Measurements from ENCODE around the gene CPOX.

Gene CPOX

DNA sequence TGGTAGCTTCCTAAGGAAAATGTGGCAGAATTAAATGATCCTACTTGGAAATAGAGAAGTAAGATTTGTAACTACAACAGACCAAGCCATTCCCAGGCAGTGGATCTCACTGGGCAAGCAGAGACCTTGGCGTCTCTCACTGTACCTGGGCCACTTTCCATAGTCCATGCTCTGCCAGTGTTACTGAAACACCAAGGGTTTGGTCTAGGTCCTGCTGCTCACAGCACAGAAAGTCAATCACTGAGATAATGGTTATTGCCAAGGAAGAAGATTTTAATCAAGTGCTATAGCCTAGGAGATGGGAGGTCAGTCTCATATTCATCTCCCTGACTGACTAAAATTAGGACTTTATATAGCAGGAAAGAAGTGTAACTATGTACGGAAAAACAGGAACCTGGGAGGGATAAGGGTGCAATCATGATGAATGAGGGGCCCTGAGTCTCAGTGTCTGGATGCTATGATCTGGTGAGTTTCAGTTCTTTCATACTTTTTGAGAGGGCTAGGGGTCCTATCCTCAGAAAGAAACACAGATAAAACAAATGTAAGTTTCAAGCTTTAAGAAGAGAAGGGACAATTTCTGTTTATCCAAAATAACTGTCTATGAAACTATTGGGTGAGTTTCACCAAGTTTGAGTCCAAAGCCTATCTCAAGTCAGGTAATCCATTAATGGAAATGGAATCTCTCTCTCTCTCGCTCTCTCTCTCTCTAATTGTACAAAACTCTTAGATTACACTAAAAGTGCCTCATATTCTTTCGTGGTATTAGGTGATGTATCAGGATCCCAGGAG lies 41.0 kb downstream of the CPOX start:
- WGBS, 2 donors (ENCODE audit: extremely low coverage in 2 of 2, insufficient read length in 2 of 2, insufficient replicate concordance in 1 of 2) = no CpG with 5 or more reads among the region's 4 CpGs
- no peak overlapping the region for H2AFZ ChIP-seq (ENCODE audit: low read length)

GRCh38 chr3:98551754-98552153 lies 41.7 kb downstream of the CPOX start:
- H2BK12ac ChIP-seq (ENCODE audit: low read length) = no peak overlapping the region
- H2BK5ac ChIP-seq (ENCODE audit: low read length) = no peak overlapping the region
- no peaks in the 10 kb centered on the region for H3K36me3 ChIP-seq (replicated peaks in 1 of 2; ENCODE audit: control insufficient read depth in 2 of 2, insufficient read depth in 2 of 2, low read length in 2 of 2)
- H2AFZ ChIP-seq (ENCODE audit: low read length) = no peak overlapping the region
- no peak overlapping the region for H4K8ac ChIP-seq (ENCODE audit: low read depth, low read length)
- no peaks in the 10 kb centered on the region for H3K4me1 ChIP-seq (ENCODE audit: control insufficient read depth in 2 of 2, insufficient read depth in 1 of 2, low read depth in 1 of 2, low read length in 2 of 2)
- H3K14ac ChIP-seq (ENCODE audit: low read length) = no peak overlapping the region
- no peak overlapping the region for H3K23ac ChIP-seq (ENCODE audit: low read depth, low read length, poor library complexity)
- no peak overlapping the region for H3K9ac ChIP-seq (ENCODE audit: low read depth, low read length, poor library complexity)
- no CpG with 5 or more reads among the region's 3 CpGs for WGBS, 2 donors (ENCODE audit: extremely low coverage in 2 of 2, insufficient read length in 2 of 2, insufficient replicate concordance in 1 of 2)
- no peak overlapping the region for H2BK120ac ChIP-seq (ENCODE audit: low read depth, low read length)
- H3K79me1 ChIP-seq (ENCODE audit: low read depth, low read length) = no peaks in the 10 kb centered on the region
- no peaks in the 10 kb centered on the region for H3K27me3 ChIP-seq (ENCODE audit: control insufficient read depth in 3 of 3, insufficient read depth in 3 of 3, low read depth in 1 of 3, low read length in 3 of 3)
- H3K18ac ChIP-seq (ENCODE audit: low read length) = no peak overlapping the region
- no peaks in the 10 kb centered on the region for H3K9me3 ChIP-seq (replicated peaks in 1 of 2; ENCODE audit: control insufficient read depth in 2 of 2, insufficient read depth in 1 of 2, low read depth in 1 of 2, low read length in 2 of 2)
- H3K4ac ChIP-seq (ENCODE audit: low read length) = no peak overlapping the region
- no peak overlapping the region for H3K4me2 ChIP-seq (ENCODE audit: insufficient read depth, low read length, poor library complexity, severe bottlenecking)
- H2BK15ac ChIP-seq (ENCODE audit: low read length) = no peak overlapping the region
- DNase-seq (ENCODE audit: low spot score) = no peak
- H3K27ac ChIP-seq (replicated peaks; ENCODE audit: low read length) = no peak overlapping the region
- H2AK5ac ChIP-seq (ENCODE audit: low read depth, low read length) = no peak overlapping the region
- H4K91ac ChIP-seq (ENCODE audit: low read depth, low read length, poor library complexity) = no peak overlapping the region
- no peak overlapping the region for H3K4me3 ChIP-seq (ENCODE audit: low read length in 2 of 2)

More for the DNA sequence above, 41.0 kb downstream of the CPOX start:
- Histone ChIP-seq H3K23ac (ENCODE audit: low read depth, low read length, poor library complexity) (no peak overlapping the region), H3K4me1 (ENCODE audit: control insufficient read depth in 2 of 2, insufficient read depth in 1 of 2, low read depth in 1 of 2, low read length in 2 of 2) (no peaks in the 10 kb centered on the region), H3K4me3 (ENCODE audit: low read length in 2 of 2) (no peak overlapping the region), H2BK12ac (ENCODE audit: low read length) (no peak overlapping the region), H3K9ac (ENCODE audit: low read depth, low read length, poor library complexity) (no peak overlapping the region), H3K79me1 (ENCODE audit: low read depth, low read length) (no peaks in the 10 kb centered on the region), H2BK5ac (ENCODE audit: low read length) (no peak overlapping the region), H2BK120ac (ENCODE audit: low read depth, low read length) (no peak overlapping the region), H2AK5ac (ENCODE audit: low read depth, low read length) (no peak overlapping the region), H3K27me3 (ENCODE audit: control insufficient read depth in 3 of 3, insufficient read depth in 3 of 3, low read depth in 1 of 3, low read length in 3 of 3) (peaks cover 0 to 2% (median 0%) of the 10 kb centered on the region in 3 experiments), H4K91ac (ENCODE audit: low read depth, low read length, poor library complexity) (no peak overlapping the region), H4K8ac (ENCODE audit: low read depth, low read length) (no peak overlapping the region), H3K14ac (ENCODE audit: low read length) (no peak overlapping the region), H3K36me3 (replicated peaks in 1 of 2; ENCODE audit: control insufficient read depth in 2 of 2, insufficient read depth in 2 of 2, low read length in 2 of 2) (no peaks in the 10 kb centered on the region), H3K9me3 (replicated peaks in 1 of 2; ENCODE audit: control insufficient read depth in 2 of 2, insufficient read depth in 1 of 2, low read depth in 1 of 2, low read length in 2 of 2) (no peaks in the 10 kb centered on the region), H3K27ac (replicated peaks; ENCODE audit: low read length) (no peak overlapping the region), H3K18ac (ENCODE audit: low read length) (no peak overlapping the region), H2BK15ac (ENCODE audit: low read length) (no peak overlapping the region), H3K4me2 (ENCODE audit: insufficient read depth, low read length, poor library complexity, severe bottlenecking) (no peak overlapping the region), H3K4ac (ENCODE audit: low read length) (no peak overlapping the region)
- DNase-seq (ENCODE audit: low spot score) = no peak

GRCh38 chr3:98551236-98551635 lies 42.2 kb downstream of the CPOX start:
- no peak overlapping the region for H2AK5ac ChIP-seq (ENCODE audit: low read depth, low read length)
- no peaks in the 10 kb centered on the region for H3K4me1 ChIP-seq (ENCODE audit: control insufficient read depth in 2 of 2, insufficient read depth in 1 of 2, low read depth in 1 of 2, low read length in 2 of 2)
- H4K8ac ChIP-seq (ENCODE audit: low read depth, low read length) = no peak overlapping the region
- H3K79me1 ChIP-seq (ENCODE audit: low read depth, low read length) = no peaks in the 10 kb centered on the region
- H3K36me3 ChIP-seq (replicated peaks in 1 of 2; ENCODE audit: control insufficient read depth in 2 of 2, insufficient read depth in 2 of 2, low read length in 2 of 2) = no peaks in the 10 kb centered on the region
- no CpG with 5 or more reads among the region's 2 CpGs for WGBS, 2 donors (ENCODE audit: extremely low coverage in 2 of 2, insufficient read length in 2 of 2, insufficient replicate concordance in 1 of 2)
- no peak overlapping the region for H3K9ac ChIP-seq (ENCODE audit: low read depth, low read length, poor library complexity)
- H4K91ac ChIP-seq (ENCODE audit: low read depth, low read length, poor library complexity) = no peak overlapping the region
- H3K23ac ChIP-seq (ENCODE audit: low read depth, low read length, poor library complexity) = no peak overlapping the region
- no peaks in the 10 kb centered on the region for H3K9me3 ChIP-seq (replicated peaks in 1 of 2; ENCODE audit: control insufficient read depth in 2 of 2, insufficient read depth in 1 of 2, low read depth in 1 of 2, low read length in 2 of 2)
- H3K4me2 ChIP-seq (ENCODE audit: insufficient read depth, low read length, poor library complexity, severe bottlenecking) = no peak overlapping the region
- H2BK120ac ChIP-seq (ENCODE audit: low read depth, low read length) = no peak overlapping the region
- no peak overlapping the region for H3K14ac ChIP-seq (ENCODE audit: low read length)
- no peak overlapping the region for H3K4me3 ChIP-seq (ENCODE audit: low read length in 2 of 2)
- H2BK5ac ChIP-seq (ENCODE audit: low read length) = no peak overlapping the region
- no peak overlapping the region for H2AFZ ChIP-seq (ENCODE audit: low read length)
- H3K27ac ChIP-seq (replicated peaks; ENCODE audit: low read length) = no peak overlapping the region
- no peak overlapping the region for H3K18ac ChIP-seq (ENCODE audit: low read length)
- no peak overlapping the region for H2BK12ac ChIP-seq (ENCODE audit: low read length)
- H2BK15ac ChIP-seq (ENCODE audit: low read length) = no peak overlapping the region
- DNase-seq (ENCODE audit: low spot score) = no peak
- H3K4ac ChIP-seq (ENCODE audit: low read length) = no peak overlapping the region
- H3K27me3 ChIP-seq (ENCODE audit: control insufficient read depth in 3 of 3, insufficient read depth in 3 of 3, low read depth in 1 of 3, low read length in 3 of 3) = no peaks in the 10 kb centered on the region

GRCh38 chr3:98550833-98551232 lies 42.6 kb downstream of the CPOX start:
- Histone ChIP-seq H3K4ac (ENCODE audit: low read length) (no peak overlapping the region), H3K4me3 (ENCODE audit: low read length in 2 of 2) (no peak overlapping the region), H3K36me3 (replicated peaks in 1 of 2; ENCODE audit: control insufficient read depth in 2 of 2, insufficient read depth in 2 of 2, low read length in 2 of 2) (no peaks in the 10 kb centered on the region), H3K79me1 (ENCODE audit: low read depth, low read length) (no peaks in the 10 kb centered on the region), H4K8ac (ENCODE audit: low read depth, low read length) (no peak overlapping the region), H2BK5ac (ENCODE audit: low read length) (no peak overlapping the region), H3K4me2 (ENCODE audit: insufficient read depth, low read length, poor library complexity, severe bottlenecking) (no peak overlapping the region), H2AK5ac (ENCODE audit: low read depth, low read length) (no peak overlapping the region), H3K4me1 (ENCODE audit: control insufficient read depth in 2 of 2, insufficient read depth in 1 of 2, low read depth in 1 of 2, low read length in 2 of 2) (no peaks in the 10 kb centered on the region), H3K9me3 (replicated peaks in 1 of 2; ENCODE audit: control insufficient read depth in 2 of 2, insufficient read depth in 1 of 2, low read depth in 1 of 2, low read length in 2 of 2) (no peaks in the 10 kb centered on the region), H4K91ac (ENCODE audit: low read depth, low read length, poor library complexity) (no peak overlapping the region), H2BK15ac (ENCODE audit: low read length) (no peak overlapping the region), H2AFZ (ENCODE audit: low read length) (no peak overlapping the region), H3K9ac (ENCODE audit: low read depth, low read length, poor library complexity) (no peak overlapping the region), H3K27me3 (ENCODE audit: control insufficient read depth in 3 of 3, insufficient read depth in 3 of 3, low read depth in 1 of 3, low read length in 3 of 3) (no peaks in the 10 kb centered on the region), H2BK12ac (ENCODE audit: low read length) (no peak overlapping the region), H3K27ac (replicated peaks; ENCODE audit: low read length) (no peak overlapping the region), H2BK120ac (ENCODE audit: low read depth, low read length) (no peak overlapping the region), H3K14ac (ENCODE audit: low read length) (no peak overlapping the region), H3K18ac (ENCODE audit: low read length) (no peak overlapping the region), H3K23ac (ENCODE audit: low read depth, low read length, poor library complexity) (no peak overlapping the region)
- DNase-seq (ENCODE audit: low spot score) = no peak
- no CpG with 5 or more reads among the region's 3 CpGs for WGBS, 2 donors (ENCODE audit: extremely low coverage in 2 of 2, insufficient read length in 2 of 2, insufficient replicate concordance in 1 of 2)

Measured in neuronal stem cell (in vitro differentiated cells).